ENCODE measurements around the gene EEPD1.
"Not testable (repeated sequence)": the region's sequence is repeated elsewhere in the genome, so short reads cannot be mapped to it uniquely, and the experiment has no call there.

The EEPD1 gene

DNA sequence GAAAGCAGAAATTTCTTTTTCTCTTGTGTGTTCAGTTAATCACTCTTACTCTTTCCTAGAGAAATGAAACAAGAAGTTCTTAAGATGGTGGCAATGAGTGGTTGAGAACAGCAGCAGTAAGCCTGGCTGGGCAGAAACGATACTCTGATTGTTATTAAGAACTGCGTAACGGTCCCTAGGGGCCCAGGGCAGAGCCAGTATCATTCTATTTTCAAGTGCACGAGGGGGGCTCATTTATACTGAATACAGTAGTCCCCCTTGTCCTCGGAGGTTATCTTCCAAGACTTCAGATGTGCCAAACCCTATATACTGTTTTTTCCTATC lies 64.9 kb downstream of the EEPD1 start:
- no peak for DNase-seq

DNA sequence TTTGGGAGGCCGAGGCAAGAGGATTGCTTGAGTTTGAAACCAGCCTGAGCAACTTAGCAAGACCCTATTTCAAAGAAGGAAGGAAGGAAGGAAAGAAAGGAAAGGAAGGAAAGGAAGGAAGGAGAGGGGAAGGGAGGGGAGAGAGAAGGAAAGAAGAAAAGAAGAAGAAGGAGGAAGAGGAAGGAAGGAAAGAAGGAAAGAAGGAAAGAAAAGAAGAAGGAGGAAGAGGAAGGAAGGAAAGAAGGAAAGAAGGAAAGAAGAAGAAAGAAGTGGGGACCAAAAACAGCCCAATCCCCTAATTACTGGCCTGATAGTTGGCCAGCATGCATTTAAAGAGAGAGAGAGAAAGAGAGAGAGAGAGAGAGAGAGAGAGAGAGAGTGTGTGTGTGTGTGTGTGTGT lies 66.4 kb downstream of the EEPD1 start:
- no peak for DNase-seq

DNA sequence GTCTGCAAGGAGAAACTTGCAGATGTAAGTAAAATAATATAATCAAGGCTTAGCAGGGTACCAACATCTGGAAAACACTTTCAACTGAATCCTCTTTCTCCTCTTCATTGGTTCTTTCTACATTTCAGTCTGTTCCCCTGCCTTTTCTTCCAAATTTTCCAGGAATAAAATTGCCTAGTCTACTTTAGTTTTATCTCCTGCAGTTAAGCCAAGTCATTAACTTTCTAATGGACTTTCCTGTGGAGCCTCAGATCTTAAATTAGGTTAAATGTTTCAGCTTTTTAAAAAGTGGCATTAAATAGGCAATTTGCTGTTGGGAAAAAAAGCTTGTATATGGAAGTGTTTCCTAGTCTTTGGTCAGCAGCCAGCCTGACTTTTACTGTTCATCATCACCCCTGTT lies 70.8 kb downstream of the EEPD1 start:
- DNase-seq: no peak

DNA sequence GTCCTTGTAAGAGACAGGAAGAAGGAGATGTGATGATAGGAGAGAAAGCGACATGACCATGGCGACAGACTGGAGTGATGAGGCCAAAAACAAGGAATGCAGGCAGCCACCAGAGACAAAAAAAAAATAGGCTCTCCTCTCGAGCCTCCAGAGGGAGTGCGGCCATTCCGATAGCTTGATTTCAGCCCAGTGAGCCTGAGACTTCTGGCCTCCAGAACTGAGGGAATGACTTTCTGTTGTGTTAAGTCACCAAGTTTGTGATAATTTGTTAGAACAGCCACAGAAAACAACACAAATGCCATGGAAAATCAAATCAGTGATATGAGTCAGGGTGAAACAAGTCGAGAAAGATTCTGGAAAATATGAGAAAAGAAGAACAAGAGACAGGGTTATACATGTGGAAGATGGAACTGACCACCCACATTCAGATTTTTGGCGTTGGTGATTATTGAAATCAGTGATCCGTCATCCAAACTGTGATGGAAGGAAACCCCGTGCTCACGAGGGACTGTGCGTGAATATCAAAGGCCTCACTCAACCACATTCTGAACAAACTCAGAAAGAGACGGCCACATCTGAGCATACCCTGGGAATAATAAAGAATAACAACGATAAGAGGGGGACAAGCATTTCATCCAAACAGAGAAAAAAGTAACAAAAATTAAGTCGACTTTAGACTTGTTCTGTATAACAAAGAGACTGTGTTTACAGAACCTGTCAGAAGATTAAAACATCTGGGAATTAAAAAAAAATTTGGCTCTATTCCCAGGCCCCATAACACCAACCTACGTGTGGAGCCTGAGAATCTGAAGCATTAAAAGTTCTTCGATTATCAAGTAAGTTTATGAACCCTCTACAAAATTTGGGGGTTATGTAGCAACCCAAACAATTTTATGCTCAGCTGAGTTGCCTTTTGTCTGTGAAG lies 72.1 kb downstream of the EEPD1 start:
- peak; percentile 4 for DNase-seq

DNA sequence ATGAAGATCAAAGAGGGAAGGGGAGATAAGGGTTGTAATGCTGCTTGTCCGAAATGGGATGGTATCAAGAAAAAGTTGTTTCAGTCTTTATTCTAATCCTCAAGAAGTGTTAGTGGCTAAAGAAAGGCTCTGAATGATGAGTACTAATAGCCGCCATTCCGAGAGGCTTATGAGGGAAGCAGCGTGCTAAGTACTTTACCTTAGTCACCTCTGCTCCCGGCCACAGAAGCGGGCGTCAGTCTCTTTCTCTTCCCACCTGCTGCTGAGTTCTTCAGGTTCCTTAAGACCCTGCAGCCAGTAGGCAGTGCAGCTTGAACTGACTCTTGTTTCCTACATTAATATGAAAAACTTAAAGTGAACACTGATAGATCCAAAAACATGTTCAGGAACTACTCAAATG lies 73.1 kb downstream of the EEPD1 start:
- DNase-seq: peak; percentile 63

DNA sequence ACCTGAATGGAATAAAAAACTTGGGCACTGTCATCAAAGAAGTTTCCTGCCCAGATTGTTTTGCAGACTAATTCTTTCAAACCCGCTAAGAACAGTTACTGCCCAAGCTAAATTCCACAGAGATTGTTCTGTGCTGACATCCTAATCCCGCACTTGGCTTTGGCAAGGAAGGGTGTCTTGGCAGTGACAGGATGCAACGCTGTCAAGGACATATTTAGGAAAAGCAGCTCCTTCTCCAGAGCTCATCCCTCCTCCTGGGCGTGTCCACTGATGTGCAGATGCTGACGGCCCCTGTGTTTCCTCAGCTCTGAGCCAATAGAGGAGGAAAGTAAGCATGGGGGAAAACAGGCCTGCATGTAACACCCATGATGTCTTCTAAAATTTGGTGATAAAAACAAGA lies 74.2 kb downstream of the EEPD1 start:
- peak; percentile 40 for DNase-seq

DNA sequence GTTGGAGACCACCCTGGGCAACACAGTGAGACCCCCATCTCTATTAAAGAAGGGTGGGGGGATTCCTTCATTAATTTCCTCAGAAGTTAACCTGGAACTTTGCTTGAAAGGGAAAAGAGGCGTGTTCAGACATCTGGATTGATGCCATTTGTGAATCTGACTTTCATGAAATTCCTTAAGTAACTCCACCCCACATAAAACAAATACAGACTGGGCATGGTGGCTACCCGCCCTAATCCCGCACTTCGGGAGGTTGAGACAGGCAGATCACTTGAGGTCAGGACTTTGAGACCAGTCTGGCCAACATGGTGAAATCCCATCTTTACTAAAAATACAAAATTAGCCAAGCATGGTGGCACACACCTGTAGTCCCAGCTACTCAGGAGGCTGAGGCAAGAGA lies 75.0 kb downstream of the EEPD1 start:
- no peak for DNase-seq

DNA sequence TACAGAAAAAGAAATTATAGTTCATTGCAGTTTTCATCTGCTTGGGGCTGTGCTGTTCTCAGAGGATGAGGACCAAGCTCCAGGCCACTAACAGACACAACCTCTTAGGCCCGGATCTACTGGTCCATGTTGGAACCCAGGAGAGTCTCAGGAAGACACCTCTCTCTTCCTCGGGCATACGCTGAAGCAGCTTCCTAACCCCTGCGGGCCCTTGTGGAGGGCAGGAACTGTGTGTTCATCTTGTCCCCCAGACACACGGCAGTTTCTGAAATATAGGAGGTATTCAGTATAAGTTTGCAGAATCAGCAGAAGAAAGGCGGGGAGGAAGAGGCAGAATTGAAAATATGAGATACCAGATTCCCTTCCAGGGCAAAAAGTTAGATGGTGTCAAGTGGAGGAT lies 78.4 kb downstream of the EEPD1 start:
- DNase-seq: no peak

DNA sequence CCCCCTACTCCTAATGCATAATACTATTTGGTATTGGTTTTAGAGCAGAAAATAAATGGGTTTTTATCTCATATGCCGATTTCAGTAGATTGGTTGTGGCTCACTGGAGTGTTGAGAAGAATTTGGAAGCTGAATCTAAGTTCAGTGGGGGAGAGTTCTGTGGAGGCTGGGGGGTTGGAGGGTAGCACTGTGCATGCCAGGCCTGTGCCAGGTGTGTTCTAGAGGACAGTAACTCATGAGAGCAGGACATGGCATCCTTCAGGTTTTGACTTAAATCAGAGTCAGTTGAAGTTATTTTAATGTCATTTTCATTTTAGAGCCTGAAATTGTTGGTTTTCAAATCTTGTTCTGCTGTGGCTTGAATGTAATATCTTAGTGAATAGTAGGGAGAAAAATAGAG lies 79.5 kb downstream of the EEPD1 start:
- no peak for DNase-seq

DNA sequence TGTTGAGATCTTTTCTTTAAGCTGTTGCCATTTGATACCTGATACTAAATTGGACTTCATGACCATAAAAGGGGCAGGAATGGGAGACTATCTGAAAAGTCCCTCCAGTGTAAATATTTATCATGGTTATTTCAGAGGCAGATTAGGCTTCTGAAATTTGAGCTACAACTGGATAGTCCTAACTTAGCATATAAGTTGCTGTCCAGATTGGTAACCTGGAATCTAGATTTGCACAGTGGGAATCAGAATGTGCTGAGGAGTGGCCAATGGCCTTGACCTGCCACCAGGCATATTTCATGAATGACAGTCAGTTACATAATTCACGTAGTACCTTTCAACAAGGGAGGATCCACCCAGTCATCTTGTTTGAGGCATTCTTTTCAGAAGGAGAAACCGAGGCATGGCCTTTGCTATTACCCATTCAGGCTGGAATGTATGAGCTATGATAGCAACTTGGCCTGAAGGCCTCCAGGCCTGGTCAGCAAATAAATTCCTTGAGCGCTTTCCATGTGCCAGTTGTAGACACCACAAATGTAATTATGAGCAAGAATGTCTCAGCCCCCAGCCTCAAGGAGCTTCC lies 80.0 kb downstream of the EEPD1 start:
- no peak for DNase-seq

DNA sequence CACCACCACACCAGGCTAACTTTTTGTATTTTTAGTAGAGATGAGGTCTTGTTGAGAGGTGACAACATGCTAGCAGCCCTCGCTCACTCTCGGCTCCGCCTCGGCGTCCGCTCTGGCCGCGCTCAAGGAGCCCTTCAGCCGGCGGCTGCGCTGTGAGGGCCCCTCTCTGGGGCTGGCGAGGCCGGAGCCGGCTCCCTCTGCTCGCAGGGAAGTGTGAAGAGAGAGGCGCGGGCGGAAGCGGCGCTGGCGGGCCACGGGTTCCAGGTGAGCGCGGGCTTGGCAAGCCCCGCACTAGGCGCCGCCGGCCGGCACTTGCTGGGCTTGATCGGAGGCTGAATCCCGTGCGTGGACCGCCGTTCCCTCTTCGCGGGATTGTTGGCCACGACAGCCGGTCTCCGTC lies 83.0 kb downstream of the EEPD1 start:
- DNase-seq: no peak

DNA sequence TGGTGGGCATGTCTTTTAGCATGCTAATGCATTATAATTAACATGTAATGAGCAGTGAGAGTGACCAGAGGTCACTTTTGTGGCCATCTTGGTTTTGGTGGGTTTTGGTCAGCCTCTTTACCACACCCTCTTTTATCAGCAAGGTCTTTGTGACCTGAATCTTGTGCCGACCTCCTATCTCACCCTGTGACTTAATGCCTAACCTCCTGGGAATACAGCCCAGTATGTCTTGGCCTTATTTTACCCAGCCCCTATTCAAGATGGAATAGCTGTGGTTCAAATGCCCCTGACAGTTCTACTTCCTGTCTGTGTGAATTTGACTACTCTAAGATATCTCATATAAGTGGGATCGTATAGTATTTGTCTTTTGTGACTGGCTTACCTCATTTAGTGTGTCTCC lies 85.1 kb downstream of the EEPD1 start:
- DNase-seq: no peak

DNA sequence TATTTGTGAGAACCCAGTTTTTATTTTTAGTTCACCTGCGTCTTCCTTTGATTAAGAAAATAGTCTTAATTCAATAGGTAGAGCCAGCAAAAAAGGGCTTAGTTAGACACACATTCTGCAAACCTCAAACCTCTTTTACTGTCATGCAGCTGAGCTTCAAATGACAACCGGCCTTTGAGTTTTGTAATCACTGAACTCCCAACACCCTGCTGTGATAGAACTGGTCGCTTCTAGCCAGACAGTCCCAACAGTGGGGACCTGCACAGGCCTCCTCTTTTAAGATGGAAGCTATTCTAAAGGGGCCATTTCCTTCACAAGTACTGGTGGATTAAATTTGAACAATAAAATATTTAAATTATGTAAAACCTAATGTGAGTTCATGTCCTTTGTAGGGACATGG lies 90.3 kb downstream of the EEPD1 start:
- not testable (repeated sequence) for DNase-seq

DNA sequence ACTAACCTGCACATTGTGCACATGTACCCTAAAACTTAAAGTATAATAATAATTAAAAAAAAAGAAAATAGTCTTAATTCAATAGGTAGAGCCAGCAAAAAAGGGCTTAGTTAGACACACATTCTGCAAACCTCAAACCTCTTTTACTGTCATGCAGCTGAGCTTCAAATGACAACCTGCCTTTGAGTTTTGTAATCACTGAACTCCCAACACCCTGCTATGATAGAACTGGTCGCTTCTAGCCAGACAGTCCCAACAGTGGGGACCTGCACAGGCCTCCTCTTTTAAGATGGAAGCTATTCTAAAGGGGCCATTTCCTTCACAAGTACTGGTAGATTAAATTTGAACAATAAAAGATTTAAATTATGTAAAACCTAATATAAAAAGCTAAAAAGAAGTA lies 90.9 kb downstream of the EEPD1 start:
- DNase-seq: not testable (repeated sequence)

DNA sequence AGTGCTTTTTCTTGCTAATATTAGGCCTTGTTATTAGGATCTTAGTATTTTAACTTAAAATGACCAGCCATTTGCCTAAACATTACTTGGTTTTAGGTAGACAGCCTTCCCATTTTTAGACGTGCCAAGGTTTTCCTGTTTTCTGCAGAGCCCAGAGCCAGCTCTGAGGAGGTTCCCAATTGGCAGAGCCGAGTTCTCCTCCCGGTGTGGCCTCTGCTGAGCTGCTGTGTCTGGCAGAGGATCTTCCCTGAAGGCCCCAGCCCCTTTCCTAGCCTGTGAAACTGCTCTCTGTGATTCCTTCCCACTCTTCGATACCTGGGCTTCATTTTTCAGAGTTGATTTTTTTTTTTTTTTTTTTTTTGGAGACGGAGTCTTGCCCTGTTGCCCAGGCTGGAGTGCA lies 91.4 kb downstream of the EEPD1 start:
- no peak for DNase-seq

DNA sequence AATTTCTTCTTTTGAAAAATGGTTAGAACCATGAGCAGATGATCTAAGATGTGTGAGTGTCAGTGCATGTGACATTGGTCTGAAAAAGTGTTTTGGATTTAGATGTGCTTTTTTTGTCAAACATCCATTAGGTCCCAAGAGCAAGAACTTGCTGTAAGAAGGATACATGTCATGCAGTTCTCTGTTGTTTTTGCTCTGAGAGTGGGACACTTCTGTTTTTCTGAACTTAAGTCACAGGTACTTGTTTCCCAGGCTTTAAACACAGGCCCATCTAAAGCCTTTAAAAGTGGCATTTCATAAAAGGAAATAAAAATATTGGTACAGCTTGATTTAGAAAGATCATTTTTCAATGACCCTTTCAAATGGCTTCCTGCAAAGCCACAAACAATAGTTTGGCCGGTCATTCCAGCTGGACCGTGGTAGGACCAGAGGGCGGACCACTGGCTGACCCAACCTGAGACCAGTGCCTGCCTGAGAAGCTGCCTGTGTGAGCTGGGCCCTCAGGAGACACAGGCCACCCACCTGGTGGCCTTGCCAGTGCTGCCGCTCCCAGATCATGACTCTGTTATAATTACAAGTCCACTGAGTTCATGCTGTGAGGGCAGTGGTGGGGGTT lies 92.7 kb downstream of the EEPD1 start:
- no peak for DNase-seq

DNA sequence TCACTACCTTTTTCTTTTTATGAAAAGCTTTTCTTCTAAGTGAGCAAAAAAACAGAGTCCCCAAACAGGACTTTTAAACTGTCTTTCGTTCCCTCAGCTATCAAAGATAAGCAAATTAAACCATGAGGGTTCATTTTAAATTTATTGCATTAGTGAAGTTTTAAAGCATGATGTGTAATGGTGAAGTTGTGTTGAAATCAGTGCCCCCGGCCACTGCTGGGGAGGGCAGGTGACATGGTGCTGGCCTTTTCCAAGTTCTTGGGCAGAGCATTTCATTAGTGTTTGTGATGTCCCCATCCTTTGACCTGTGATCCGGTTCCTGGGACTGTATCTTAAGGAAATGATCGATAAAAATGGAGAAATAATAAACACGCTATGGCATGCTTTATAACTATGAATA lies 96.0 kb downstream of the EEPD1 start:
- no peak for DNase-seq

DNA sequence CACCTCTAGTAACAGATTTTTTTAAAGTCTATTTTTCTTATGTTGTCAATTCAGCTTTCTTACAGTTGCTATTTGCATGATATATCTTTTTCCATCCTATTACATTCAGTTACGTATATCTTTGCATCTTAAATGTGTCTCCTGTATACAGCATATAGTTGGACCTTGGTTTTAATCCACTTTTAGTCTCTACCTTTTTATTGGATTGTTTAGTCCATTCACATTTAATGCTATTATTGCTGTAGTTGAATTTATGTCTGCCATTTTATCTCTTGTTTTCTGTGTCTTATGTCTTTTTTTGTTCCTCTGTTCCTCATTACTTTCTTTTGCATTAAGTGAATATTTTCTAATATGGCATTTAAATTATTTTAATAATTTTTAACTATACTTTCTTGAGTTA lies 100.6 kb downstream of the EEPD1 start:
- DNase-seq: no peak

DNA sequence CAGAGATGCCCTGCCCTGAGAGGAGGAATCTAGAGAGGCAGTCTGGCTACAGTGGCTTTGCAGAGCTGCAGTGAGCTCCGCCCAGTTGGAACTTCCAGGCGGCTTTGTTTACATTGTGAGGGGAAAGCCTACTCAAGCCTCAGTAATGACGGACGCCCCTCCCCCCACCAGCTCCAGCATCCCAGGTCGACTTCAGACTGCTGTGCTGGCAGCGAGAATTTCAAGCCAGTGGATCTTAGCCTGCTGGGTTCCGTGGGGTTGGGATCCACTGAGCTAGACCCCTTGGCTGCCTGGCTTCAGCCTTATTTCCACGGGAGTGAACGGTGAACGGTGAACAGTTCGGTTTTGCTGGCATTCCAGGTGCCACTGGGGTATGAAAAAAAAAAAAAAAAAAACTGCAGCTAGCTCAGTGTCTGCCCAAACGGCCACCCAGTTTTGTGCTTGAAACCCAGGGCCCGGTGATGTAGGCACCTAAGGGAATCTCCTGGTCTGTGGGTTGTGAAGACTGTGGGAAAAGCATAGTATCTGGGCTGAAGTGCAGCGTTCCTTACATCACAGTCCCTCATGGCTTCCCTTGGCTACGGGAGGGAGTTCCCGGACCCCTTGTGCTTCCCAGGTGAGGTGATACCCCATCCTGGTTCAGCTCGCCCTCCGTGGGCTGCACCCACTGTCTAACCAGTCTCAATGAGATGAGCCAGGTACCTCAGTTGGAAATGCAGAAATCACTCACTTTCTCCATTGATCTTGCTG lies 105.6 kb downstream of the EEPD1 start:
- peak; percentile 96 for DNase-seq

DNA sequence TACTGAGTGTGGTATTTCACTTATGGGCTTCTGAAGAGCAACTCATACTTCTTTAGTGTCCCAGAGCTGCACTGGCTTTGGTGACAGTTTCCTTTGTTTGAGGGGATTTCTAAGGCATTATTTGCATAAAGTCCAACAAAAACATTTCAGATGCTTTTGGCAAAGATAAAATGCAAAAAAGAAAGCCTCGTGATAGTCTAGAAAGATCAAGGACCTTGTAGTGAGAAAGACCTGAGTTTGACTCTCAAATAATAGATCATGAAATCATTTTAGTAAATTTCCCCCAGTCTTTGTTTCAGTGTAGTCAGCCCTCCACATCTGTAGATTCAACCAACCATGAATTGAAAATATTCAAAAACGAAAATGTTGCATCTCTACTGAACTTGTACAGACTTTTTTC lies 107.4 kb downstream of the EEPD1 start:
- no peak for DNase-seq

DNA sequence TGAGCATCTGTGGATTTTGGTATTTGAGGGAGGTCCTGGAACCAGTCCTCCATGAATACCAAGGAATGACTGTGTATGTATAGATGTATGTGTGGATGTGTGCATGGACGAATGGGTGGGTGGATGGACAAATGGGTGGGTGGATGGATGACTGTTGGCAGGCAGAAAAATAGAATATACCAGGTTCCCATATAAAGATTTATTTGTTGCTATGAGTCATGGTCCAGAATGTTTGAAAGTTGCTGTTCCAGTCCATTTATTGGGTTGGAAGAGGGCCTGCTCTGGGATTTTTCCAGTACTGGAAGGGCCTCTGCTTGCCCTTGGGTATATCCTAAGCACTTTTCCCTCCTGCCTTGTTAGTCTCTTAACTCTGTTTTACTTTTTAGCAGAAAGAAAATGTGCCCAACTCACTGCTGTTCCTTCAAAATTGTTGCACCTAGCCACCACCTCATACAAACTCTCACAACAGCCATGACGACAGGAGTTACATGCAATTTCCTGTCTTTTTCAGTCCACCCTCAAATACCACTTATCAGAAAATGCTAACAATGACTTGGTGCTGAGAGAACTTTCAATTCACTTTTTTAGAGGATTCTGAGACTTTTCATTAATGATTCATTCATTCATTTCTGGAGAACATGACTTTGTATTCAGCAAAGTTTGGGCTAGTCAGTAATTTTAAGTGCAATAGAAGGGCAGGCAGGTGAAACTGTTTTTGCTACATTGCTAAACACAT lies 108.1 kb downstream of the EEPD1 start:
- DNase-seq: no peak

DNA sequence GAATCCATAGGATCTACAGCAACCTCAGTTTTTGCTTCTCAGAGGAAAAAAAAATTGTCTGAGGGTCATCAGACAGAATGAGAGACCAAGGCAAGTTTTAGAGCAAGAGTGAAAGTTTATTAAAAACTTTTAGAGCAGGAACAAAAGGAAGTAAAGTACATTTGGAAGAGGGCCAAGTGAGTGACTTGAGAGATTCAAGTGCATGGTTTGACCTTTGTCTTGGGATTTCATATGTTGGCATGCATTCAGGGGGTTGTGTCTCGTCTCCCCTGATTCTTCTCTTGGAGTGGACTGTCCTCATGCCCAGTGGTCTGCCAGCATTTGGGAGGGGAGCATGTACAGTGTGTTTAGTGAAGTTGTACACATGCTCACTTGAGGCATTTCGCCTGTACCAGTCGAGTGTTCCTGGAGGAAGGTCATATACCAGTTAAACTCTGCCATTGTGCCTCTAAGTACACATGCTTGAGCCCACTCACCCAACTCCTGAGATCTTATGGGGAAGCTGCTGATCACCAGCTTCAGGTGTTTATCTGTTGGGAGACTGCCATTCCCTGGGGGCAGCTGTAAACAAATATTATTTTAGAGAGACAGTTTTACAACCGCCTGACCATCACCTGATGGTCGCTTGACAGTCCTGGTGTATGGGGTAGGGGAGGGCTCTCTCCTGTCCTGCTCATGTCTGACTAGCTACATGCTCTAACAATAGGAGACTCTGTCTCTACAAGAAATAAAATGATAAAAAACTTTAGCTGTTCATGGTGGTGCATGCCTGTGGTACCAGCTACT lies 109.4 kb downstream of the EEPD1 start:
- no peak for DNase-seq

Data from NCI-H82 (cell line).